GM18508 (cell line): Measurements from ENCODE around the gene NKD1.

Experiments
- ATAC-seq: cut with Tn5 transposase; IDR thresholded peaks from one replicate; pipeline ENCODE4 v1.9.1; 2021; ENCODE audit warnings: moderate number of reproducible peaks; ENCODE audit not compliant: insufficient read depth, unreplicated experiment

Gene NKD1

GRCh38 chr16:50555952-50556673 is 7.9 kb downstream of the NKD1 start:
- no peak for ATAC-seq

DNA sequence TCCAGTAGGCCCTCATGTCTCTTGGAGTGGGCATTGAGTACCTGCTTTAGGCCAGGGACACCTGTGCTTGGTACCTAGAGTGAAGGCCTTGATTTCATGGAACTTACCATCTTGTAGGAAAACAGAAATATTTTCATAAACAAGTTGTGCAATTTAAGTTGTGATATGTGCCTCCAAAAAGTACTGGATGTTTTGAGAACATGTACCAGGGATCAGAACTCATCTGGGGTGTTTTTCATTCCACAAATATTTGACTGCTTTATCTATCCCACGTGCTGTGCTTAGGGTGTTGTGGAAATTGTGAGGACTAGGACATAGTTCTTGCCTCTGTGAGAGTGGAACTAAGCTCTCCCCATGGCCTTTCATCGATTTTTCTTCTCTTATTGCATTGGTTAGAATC is 8.8 kb downstream of the NKD1 start:
- ATAC-seq: no peak

DNA sequence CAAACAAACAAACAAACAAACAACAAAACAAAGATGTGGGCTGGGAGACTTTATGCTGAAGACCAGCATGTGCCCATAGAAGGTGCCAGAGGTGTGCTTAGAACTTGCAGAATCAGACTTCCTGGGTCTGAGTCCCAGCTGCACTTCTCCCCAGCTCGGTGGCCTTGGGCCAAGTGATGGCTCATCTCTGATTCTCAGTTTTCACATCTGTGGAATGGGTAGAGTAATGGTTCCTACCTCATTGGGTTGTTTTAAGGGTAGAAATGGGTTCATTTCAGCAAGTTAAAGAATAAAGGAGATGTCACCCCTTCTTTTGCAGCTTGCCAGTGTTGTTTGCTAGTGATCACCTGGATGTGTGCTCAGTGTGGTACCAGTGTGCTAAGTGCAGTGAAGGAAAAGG is 10.7 kb downstream of the NKD1 start:
- ATAC-seq: no peak

GRCh38 chr16:50559342-50559741 is 11.1 kb downstream of the NKD1 start:
- no peak for ATAC-seq

DNA sequence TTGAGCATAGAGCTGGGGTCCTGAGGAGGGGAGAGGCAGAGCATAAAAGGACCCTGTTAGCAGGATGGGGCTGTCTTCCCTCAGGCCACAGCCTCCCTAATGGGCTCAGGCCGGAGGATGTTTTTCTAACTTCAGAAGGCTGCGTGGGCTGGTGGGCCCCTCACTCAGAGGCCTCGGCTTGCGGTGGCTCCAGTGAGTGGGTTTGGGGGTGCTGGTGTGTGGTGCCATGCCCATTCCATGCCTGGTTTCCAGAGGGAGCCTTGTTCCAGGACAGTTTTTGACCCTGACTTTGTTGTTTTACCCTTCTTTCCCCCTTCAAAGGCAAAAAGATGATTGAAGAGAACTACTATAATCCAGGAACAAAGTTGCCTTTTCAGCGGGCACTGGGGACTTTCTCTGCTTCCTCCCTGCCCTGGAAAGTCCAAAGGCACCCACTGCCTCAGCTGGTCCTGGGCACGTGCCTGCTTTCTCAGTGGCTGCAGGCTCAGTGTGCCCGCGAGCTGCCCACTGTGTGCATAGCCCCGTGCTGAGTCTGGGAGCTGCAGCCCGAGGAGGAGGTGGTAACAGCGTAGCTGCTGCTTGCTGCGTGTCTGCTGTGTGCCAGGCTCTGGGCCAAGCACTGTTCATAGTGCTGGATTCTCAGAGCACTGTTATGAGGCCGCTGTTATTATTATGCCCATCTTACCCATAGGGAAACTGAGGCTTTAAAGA is 11.8 kb downstream of the NKD1 start:
- ATAC-seq: no peak

DNA sequence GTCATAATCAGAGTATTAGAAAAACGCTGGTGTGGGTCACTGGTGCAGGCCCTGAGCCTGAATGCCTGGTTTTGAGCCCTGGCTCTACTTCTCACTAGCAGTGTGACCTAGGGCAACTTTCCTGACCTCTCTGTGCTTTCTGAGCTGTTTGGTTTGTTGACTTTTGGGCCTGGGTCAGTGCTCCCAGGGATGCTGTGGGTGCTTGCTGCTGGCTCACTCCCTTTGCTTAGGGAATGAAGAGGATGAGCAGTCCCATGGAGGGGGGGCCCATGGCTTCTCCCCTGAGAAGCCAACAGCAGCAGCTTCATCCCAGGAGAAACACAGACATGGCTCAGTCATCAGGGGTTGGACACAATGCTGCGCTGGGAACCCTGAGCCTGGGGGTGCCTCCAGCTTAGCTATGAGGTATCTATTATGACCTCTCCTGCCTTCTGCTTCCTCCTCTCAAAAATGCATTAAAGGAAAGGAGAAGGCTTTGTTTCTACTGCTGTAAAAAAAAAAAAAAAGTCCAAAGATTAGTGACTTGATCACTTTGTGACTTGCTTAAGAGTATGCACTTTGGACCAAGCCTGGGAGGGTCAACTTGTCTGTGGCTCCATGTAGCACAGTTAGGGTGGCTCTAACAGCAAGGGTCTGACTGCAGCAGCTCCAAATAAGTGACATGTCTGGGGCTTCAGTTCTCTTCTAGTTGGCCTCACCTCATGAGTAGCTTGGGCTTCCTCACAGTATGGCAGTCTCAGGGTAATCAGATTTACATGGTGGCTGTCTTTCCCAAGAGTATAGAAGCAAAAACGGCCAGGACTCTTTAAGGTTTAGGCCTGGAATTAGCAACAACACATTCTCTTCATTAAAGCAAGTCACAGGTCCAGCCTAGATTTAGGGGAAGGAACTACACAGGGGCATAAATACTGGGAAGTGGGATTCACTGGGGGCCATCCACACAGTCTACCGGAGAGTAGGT is 13.0 kb downstream of the NKD1 start:
- ATAC-seq: no peak

GRCh38 chr16:50562657-50563056 is 14.5 kb downstream of the NKD1 start:
- ATAC-seq: no peak

DNA sequence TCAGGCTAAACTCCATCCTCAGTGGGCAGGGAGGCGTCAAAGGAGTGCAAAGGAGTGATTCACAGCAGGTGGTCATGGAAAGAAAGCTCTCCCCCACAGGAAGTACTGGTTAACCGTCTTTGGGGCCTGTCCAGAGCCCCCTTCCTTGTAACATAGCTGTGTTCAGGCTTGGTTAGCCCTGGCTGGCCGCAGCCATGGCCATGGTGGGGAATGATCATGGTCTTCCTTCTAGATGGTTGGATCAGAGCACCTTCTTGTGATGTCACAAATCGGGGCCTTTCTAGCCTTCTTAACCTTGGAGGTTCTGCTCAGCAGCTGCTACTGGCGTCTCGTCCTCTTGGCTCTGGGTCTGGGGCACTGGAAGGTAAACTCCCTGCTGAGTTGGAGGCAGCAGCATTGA is 15.8 kb downstream of the NKD1 start:
- no peak for ATAC-seq

GRCh38 chr16:50565428-50565827 is 17.2 kb downstream of the NKD1 start:
- ATAC-seq: no peak

DNA sequence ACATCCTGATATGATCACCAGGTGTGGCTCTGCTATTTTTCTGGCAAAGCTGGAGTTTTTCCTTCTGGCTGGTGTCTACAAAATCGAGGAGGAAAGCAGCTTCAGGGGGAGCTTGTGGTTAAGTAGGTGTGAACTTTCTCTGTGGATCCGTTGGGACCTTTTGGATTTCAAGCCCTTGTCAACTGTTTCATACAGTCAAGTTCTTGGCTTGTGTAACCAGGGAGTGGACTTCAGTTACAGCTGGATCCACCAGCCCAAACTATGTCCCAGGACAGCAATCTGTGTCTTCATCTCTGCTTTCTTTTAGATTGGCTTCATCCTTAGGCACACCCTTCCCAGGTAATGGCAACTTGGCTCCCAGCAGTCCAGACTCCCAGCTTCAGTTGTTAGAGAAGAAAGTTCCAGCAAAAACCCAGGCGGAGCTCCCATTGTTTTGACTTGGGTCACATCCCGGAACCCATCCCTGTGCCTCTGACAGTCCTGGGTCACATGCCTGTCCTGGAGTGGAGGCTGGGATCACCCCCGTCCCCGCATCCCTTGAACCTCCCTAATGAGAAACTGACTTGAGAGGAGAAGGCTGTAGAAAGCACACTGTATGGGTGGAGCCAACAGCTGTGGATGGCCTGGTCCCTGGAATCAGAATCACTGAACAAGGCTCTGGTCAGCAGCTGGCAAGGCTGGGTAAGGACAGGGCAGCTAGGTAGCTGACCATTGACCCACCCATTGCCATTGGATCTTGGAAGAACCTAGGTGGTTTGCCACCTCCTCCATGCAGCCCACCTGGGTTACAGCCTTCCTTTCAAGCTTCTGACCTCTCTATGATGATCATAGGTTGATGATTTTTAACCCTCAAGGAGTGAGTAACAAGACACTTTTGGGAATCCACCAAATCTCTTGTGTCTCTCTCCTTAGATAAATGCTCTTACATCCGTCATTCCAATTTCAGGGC is 18.1 kb downstream of the NKD1 start:
- ATAC-seq: no peak

GRCh38 chr16:50567651-50568050 is 19.5 kb downstream of the NKD1 start:
- ATAC-seq: no peak

DNA sequence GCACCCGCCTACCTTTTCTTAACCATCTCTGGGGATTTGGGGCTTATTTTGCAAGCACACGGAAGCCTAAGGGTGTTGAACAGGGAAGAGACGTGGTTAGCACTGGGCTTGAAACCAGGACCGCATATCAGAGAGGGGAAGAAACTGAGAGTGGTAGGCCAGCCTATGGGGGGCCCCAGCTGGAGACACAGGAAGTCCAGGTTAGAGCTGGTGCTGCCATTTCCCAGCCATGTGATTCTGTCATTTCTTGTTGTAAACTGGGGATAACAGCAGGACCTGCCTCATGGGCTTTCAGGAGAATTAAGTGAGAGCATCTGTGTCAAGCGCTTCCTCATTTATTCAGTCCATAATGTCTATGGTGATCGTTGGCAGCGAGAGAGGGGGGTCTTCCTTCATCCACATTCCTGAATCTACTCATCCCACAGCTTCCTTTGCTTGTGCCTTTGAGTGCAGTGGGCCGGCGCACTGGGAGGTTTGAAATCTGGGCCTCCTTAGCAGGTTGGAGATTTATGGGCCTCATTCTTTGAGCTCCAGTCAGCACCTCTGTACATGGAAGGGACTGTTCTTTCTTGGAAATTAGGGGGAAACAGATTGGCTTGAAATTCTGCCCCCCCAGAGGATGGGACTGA is 20.1 kb downstream of the NKD1 start:
- no peak for ATAC-seq

DNA sequence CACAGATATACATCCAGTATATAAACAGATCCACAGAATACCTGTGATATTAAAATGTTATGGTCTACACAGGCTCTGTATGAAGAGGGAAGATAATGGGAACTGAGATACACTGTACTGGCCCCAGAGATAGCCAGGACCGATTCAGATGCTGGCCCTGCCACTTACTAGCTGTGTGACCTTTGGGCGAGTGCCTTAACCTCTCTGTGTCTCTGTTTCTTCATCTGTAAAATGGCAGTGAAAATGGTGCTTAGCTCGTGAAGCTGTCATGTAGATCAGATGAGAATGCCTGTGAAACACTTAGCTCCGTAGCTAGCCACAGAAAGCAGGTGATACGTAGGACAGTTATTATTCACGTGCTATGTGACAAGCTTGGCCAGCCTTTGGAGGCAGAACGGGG is 22.2 kb downstream of the NKD1 start:
- no peak for ATAC-seq

GRCh38 chr16:50570808-50571598 is 22.8 kb downstream of the NKD1 start:
- no peak for ATAC-seq

DNA sequence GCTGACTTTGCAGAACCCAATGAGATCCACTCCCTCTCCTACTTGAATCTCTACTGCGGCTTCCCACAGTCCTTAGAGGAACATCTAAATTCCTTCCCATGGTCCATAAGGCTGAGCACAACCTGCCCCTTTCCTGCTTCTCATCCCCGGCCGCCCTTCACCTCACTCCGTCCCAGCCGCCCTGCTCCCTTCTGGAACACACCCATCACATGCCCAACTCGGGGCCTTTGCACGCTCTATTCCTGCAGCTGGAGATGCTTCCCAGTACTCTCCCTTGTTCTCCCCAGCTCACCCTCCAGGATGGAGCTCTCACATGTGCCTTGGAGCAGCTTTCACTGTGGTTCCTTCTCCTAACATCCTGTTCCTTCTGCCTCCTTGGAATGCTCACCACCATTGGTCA is 23.6 kb downstream of the NKD1 start:
- ATAC-seq: no peak

- no peak for ATAC-seq
Measured at GRCh38 chr16:50572700-50573099, 24.5 kb downstream of the NKD1 start.

GRCh38 chr16:50573279-50573678 is 25.1 kb downstream of the NKD1 start:
- no peak for ATAC-seq

GRCh38 chr16:50573947-50574744 is 25.9 kb downstream of the NKD1 start:
- no peak for ATAC-seq
